Psoas muscle (tissue), 8 donors: Measurements from ENCODE around the gene PEX26. TPM values are rescaled to one million over a fixed set of nuclear protein-coding genes. Genes with fewer than 3 reads are reported as not detected.

Source experiments
- ATAC-seq, 4 donors: fragments of 200-7000 bp; cut with Tn5 transposase; one replicate each; pipeline ENCODE4 v1.9.1; 2020; ENCODE audit warnings: moderate library complexity in 3 of 4, mild to moderate bottlenecking in 2 of 4
- DNase-seq, 2 donors: peaks; one replicate each; pipeline ENCODE4 v3.0.0-alpha.2; 2020
- H3K27ac ChIP-seq: fragments of 200-600 bp; one replicate; pipeline ENCODE4 v1.8.0; 2022
- H3K27me3 ChIP-seq, 3 donors: fragments of 200-600 bp in 1 of 3; one replicate each; pipeline versions ENCODE4 v1.6.1 to v1.8.0; 2013 to 2022; ENCODE audit warnings: low read length in 2 of 3, mild to moderate bottlenecking in 2 of 3, moderate library complexity in 1 of 3; ENCODE audit not compliant: insufficient read depth in 3 of 3
- H3K36me3 ChIP-seq, 2 donors: fragments of 200-600 bp in 1 of 2; one replicate each; pipeline versions ENCODE4 v1.6.1 to v1.8.0; 2013 to 2022; ENCODE audit warnings: low read depth in 1 of 2, mild to moderate bottlenecking in 1 of 2, moderate library complexity in 1 of 2; ENCODE audit not compliant: insufficient read depth in 1 of 2
- H3K4me1 ChIP-seq: fragments of 200-600 bp; one replicate; pipeline ENCODE4 v1.8.0; 2022
- H3K4me3 ChIP-seq: fragments of 200-600 bp; one replicate; pipeline ENCODE4 v1.8.0; 2022; ENCODE audit warnings: mild to moderate bottlenecking
- H3K9me3 ChIP-seq: fragments of 200-600 bp; one replicate; pipeline ENCODE4 v1.8.0; 2022
- WGBS, 3 donors: extraction: QIAGEN DNeasy Blood & Tissue Kit; methylation state at CpG; one replicate each; pipeline versions ENCODE4 v1.1.6 to v1.1.7; 2013; 5-methylcytosine and 5-hydroxymethylcytosine counted together
- intact Hi-C, 2 donors: fragments of 100-400 bp; cut with DNase I; formaldehyde crosslinking; loops; one replicate each; pipeline versions ENCODE4 v1.11.0 to v1.14.2; 2022
- polyA plus RNA-seq, 3 donors: library from polyadenylated mRNA; stranded (reverse); fragments of 200-250 nt; gene quantifications; one replicate each; pipeline ENCODE4 v1.2.3, GENCODE V29; 2013
- total RNA-seq, 4 donors: library from RNA; stranded (reverse); fragmentation: NEBNext Ultra II Directional in 2 of 4; extraction: Animal tissue kit (Norgen Biotek cat#: 25700) in 2 of 4; gene quantifications; one replicate each; pipeline versions ENCODE4 v1.2.1 to v1.2.4, GENCODE V29; 2021 to 2023
- TF ChIP-seq, protein P1 (sequence below): fragments of 200-600 bp; IDR thresholded peaks from one replicate; pipeline ENCODE4 v1.8.0; 2022; ENCODE audit warnings: antibody characterized with exemption
- donor health status: healthy with polysubstance abuse.
- donor health status: DM: no; HTN: no; CAD: no; lungs with moderate emphysema.
- donor health status: Bipolar disorder and iron deficiency.
- donor health status: healthy.
- donor health status: DM: yes; HTN: yes; CAD: no.
- donor health status: DM: no; HTN: no; CAD: no.
- donor health status: DM: no; HTN: no; CAD: no.
- donor health status: DM: yes; HTN: yes; CAD: no.

PEX26 gene
- total and polyA plus RNA-seq, 7 donors: 11.2 to 23.4 (median 18.8) TPM

DNA sequence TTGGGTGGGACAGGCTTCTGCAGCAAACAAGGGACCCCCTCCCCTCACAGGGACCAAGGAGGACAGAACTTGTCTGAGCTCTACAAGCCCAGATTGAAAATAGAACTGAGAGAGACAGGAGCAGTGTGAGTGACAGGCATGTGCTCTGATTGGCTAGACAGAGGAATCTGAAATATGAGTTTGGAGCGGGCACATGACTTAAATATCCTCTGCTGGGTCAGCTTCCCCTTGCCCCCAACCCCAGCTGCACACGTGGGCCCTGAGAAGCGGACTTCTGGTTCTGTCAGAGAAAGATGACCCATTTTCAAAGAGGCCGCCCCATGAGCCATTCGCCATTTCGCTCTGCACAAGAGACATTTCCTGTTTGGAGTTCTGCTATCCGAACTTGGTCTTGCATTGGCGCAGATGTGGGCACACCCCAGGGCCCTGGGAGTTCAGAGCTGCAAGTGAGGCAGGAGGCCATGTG, 38.1 kb downstream of the PEX26 start:
- intact Hi-C loops: no loop called here
- no peaks in the 10 kb centered on the region for H3K36me3 ChIP-seq
- TF ChIP-seq, protein P1, sequence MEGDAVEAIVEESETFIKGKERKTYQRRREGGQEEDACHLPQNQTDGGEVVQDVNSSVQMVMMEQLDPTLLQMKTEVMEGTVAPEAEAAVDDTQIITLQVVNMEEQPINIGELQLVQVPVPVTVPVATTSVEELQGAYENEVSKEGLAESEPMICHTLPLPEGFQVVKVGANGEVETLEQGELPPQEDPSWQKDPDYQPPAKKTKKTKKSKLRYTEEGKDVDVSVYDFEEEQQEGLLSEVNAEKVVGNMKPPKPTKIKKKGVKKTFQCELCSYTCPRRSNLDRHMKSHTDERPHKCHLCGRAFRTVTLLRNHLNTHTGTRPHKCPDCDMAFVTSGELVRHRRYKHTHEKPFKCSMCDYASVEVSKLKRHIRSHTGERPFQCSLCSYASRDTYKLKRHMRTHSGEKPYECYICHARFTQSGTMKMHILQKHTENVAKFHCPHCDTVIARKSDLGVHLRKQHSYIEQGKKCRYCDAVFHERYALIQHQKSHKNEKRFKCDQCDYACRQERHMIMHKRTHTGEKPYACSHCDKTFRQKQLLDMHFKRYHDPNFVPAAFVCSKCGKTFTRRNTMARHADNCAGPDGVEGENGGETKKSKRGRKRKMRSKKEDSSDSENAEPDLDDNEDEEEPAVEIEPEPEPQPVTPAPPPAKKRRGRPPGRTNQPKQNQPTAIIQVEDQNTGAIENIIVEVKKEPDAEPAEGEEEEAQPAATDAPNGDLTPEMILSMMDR: no peak
- H3K9me3 ChIP-seq: no peaks in the 10 kb centered on the region
- peak overlapping the region; percentile 92 for H3K27ac ChIP-seq
- DNase-seq: peak; percentile 15 to 76
- 21 to 42% (median 27%) methylated on average over 8 of the region's 8 CpGs for WGBS, 3 donors
- peaks cover 91% of the 10 kb centered on the region for H3K4me1 ChIP-seq
- peak overlapping the region; percentile 26 for H3K4me3 ChIP-seq
- peak; percentile 38 to 47 (median 43) for ATAC-seq
- no peaks in the 10 kb centered on the region for H3K27me3 ChIP-seq

DNA sequence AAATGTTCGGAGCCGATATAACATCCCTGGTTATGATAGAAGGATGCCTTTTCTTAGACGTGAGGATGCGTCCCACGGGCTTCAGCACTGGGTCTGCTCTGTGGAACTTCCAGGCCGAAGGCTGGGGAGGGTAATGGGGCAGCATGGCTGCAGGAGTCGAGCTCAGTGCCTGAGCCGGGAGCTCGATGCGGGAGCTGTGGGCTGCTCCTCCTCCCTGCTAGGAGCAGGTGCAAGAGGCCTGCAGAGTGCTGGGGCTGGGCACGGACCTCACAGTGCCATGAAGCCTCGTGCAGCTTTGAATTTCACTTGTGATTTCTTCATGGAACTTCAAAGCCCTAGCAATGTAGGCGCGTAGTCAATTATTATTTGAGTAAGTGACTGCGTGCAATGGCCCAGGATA, 38.8 kb downstream of the PEX26 start:
- 34 to 50% (median 37%) methylated on average over 15 of the region's 15 CpGs for WGBS, 3 donors
- Histone ChIP-seq H3K4me1 (peaks cover 98% of the 10 kb centered on the region), H3K4me3 (peak overlapping the region; percentile 26), H3K27ac (peak overlapping the region; percentile 92), H3K27me3 (no peaks in the 10 kb centered on the region), H3K36me3 (peaks cover 0 to 2% of the 10 kb centered on the region in 2 donors), H3K9me3 (no peaks in the 10 kb centered on the region)
- intact Hi-C loops: no loop called here
- ATAC-seq: peak; percentile 56 to 65 (median 60)
- TF ChIP-seq, protein P1: no peak
- peak; percentile 41 to 82 for DNase-seq

DNA sequence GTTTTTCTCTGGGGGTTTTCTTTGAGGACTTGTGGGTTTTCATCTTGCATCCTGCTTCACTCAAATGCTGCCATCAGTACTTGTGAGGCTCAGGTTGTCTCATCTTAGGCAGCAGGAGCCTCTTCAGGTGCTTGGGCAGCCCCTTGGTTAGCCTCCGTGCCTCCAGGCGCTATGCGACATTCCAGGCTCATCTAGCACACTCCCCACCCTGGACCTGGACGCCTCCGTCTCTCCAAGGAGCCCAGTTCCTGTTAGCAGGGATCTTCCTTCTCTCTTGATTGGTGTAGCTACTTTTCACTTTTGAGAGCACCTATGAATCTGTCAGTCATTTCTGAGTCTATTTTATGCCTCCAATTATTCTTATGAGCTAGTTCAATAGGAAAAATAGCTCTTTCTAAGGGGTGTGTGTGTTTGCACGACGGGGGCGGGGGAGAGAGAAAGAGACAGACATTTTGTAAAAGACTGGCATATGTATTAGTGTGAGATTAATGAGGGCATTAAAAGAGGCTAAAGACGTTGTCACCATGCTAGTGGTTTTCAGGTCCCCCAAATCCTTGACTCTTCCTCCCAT, 40.6 kb downstream of the PEX26 start:
- WGBS, 3 donors: 70 to 81% (median 73%) methylated on average over 9 of the region's 9 CpGs
- Histone ChIP-seq H3K27me3 (no peaks in the 10 kb centered on the region), H3K36me3 (peaks cover 0 to 14% of the 10 kb centered on the region in 2 donors), H3K4me1 (peaks cover 86% of the 10 kb centered on the region), H3K9me3 (no peaks in the 10 kb centered on the region), H3K27ac (peak overlapping the region; percentile 92), H3K4me3 (no peak overlapping the region)
- DNase-seq (no peak), ATAC-seq (no peak)
- TF ChIP-seq, protein P1: no peak
- intact Hi-C loops: no loop called here

DNA sequence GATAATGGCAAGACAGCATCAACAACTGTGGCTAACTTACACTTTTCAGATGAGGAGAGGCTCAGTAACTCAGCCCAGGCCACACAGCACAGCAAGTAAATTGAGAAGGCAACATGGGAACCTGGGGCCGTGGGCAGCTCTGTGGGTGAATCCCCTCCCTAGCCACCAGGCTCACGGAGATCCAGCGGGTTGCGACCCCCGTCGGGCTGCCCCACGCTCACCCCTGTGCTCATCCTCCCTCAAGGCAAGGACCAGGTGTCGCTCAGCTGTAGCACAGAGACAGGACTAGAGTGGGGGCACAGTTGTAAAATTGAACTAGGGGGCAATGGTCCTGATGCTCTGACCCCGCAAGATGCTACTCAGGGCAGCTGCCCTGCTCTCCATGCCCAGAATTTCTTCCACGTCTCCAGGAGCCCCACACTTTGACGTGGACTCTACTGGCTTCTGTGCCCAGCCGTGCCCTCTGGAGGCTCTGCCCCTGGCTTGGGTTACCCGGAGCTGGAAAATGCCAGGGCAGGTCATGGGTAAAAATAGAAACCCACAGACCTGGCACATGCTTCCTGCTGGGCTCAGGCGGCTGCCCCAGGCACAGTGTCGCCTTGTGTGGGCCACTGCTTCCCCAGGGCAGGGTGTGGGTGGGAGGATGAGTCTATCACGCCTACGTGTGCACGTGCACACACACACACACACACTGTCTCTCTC, 41.8 kb downstream of the PEX26 start:
- Histone ChIP-seq H3K36me3 (peaks cover 0 to 25% of the 10 kb centered on the region in 2 donors), H3K4me1 (peaks cover 74% of the 10 kb centered on the region), H3K27me3 (no peaks in the 10 kb centered on the region), H3K4me3 (peak overlapping the region; percentile 18), H3K27ac (peak overlapping the region; percentile 92), H3K9me3 (no peaks in the 10 kb centered on the region)
- WGBS, 3 donors: 36 to 55% (median 39%) methylated on average over 18 of the region's 18 CpGs
- ATAC-seq (peak; percentile 84 to 88 (median 86)), DNase-seq (peak; percentile 69 to 90)
- intact Hi-C loops: no loop called here
- TF ChIP-seq, protein P1: no peak
